Natural killer cell (primary cell): Measurements from ENCODE around the gene CCDC195. TPM values are rescaled to one million over a fixed set of nuclear protein-coding genes. Genes with fewer than 3 reads are reported as not detected.

ENCODE experiments used
- ATAC-seq, 3 donors: fragments of 150-1000 bp in 2 of 3; fragments of 200-7000 bp in 1 of 3; cut with Tn5 transposase; 1 replicate in 1 of 3; 2 replicates in 2 of 3; pipeline ENCODE4 v1.10.0; 2021; ENCODE audit warnings: mild to moderate bottlenecking in 2 of 3, moderate library complexity in 2 of 3
- DNase-seq, 2 donors: peaks; one replicate each; pipeline versions ENCODE4 v3.0.0 to v3.0.0-alpha.2; 2013 to 2021; ENCODE audit warnings: mixed read lengths in 1 of 2
- H3K27ac ChIP-seq: one replicate; pipeline ENCODE4 v1.5.1; 2013; ENCODE audit warnings: mild to moderate bottlenecking, low read length
- H3K27me3 ChIP-seq: one replicate; pipeline ENCODE4 v1.6.1; 2013; ENCODE audit warnings: low read length; ENCODE audit not compliant: control insufficient read depth, insufficient read depth
- H3K36me3 ChIP-seq: one replicate; pipeline ENCODE4 v1.6.1; 2013; ENCODE audit warnings: low read length; ENCODE audit not compliant: control insufficient read depth, insufficient read depth
- H3K4me1 ChIP-seq: one replicate; pipeline ENCODE4 v1.6.1; 2013; ENCODE audit warnings: low read length; ENCODE audit not compliant: control insufficient read depth, insufficient read depth
- H3K4me3 ChIP-seq: one replicate; pipeline ENCODE4 v1.5.1; 2013; ENCODE audit warnings: low read length
- H3K9me3 ChIP-seq: one replicate; pipeline ENCODE4 v1.6.1; 2013; ENCODE audit warnings: low read length; ENCODE audit not compliant: control insufficient read depth, insufficient read depth
- H3K27ac Mint-ChIP-seq, 2 donors: one replicate each; pipeline ENCODE4 v1.8.0; 2022; ENCODE audit warnings: mild to moderate bottlenecking in 2 of 2, mixed read lengths in 2 of 2, moderate library complexity in 1 of 2
- H3K27me3 Mint-ChIP-seq, 2 donors: one replicate each; pipeline ENCODE4 v1.8.0; 2022; ENCODE audit warnings: low read depth in 2 of 2, mixed read lengths in 2 of 2
- H3K36me3 Mint-ChIP-seq: one replicate; pipeline ENCODE4 v1.8.0; 2022; ENCODE audit warnings: mixed read lengths
- H3K4me1 Mint-ChIP-seq, 2 donors: one replicate each; pipeline ENCODE4 v1.8.0; 2022; ENCODE audit warnings: mixed read lengths in 2 of 2
- H3K4me3 Mint-ChIP-seq: one replicate; pipeline ENCODE4 v1.8.0; 2022; ENCODE audit warnings: mild to moderate bottlenecking, moderate library complexity, mixed read lengths
- H3K9me3 Mint-ChIP-seq, 2 donors: one replicate each; pipeline ENCODE4 v1.8.0; 2022; ENCODE audit warnings: mixed read lengths in 2 of 2
- CTCF ChIP-seq: fragments of 200-600 bp; IDR thresholded peaks from one replicate; pipeline ENCODE4 v1.8.0; 2022; ENCODE audit warnings: antibody characterized with exemption
- WGBS: methylation state at CpG from one replicate; pipeline ENCODE4 v1.1.7; 2013; ENCODE audit warnings: missing lambda C conversion rate; ENCODE audit not compliant: insufficient coverage; 5-methylcytosine and 5-hydroxymethylcytosine counted together
- intact Hi-C: fragments of 100-400 bp; cut with micrococcal nuclease; formaldehyde crosslinking; loops from one replicate; pipeline ENCODE4 v1.14.2; 2022
- total RNA-seq, 4 donors: library from RNA; stranded (reverse); fragments of 120-200 nt in 1 of 4; gene quantifications; one replicate each; pipeline versions ENCODE4 v1.2.3 to v1.2.4, GENCODE V29; 2013 to 2022

The CCDC195 gene
- total RNA-seq, 3 donors from 2014 or later (not counting 1 experiment from before 2014, with no cell fraction given): not detected

- WGBS: 86% methylated on average over 1 of the region's 1 CpG
- no peaks in the 10 kb centered on the region for H3K4me1 ChIP-seq
- H3K27ac ChIP-seq: no peak overlapping the region
- Mint-ChIP-seq H3K9me3 (peaks cover 7 to 8% of the 10 kb centered on the region in 2 donors), H3K4me3 (no peak overlapping the region), H3K27me3 (no peaks in the 10 kb centered on the region), H3K36me3 (peaks cover 17% of the 10 kb centered on the region), H3K27ac (no peak overlapping the region), H3K4me1 (no peaks in the 10 kb centered on the region)
- H3K4me3 ChIP-seq: no peak overlapping the region
- TF ChIP-seq CTCF: no peak
- no peak for ATAC-seq
- intact Hi-C loops: no loop called here
- peaks cover 16% of the 10 kb centered on the region for H3K9me3 ChIP-seq
- no peaks in the 10 kb centered on the region for H3K27me3 ChIP-seq
- DNase-seq: no peak
- H3K36me3 ChIP-seq: peaks cover 12% of the 10 kb centered on the region
These were observed 37.8 kb upstream of the CCDC195 start for GRCh38 chr2:224753743-224754540.

- Mint-ChIP-seq H3K27ac (no peak overlapping the region), H3K36me3 (peaks cover 4% of the 10 kb centered on the region)
These were observed 36.0 kb upstream of the CCDC195 start for GRCh38 chr2:224751996-224752698.

GRCh38 chr2:224749136-224749535 lies 33.0 kb upstream of the CCDC195 start:
- no peaks in the 10 kb centered on the region for H3K9me3 Mint-ChIP-seq
- H3K4me1 Mint-ChIP-seq: no peaks in the 10 kb centered on the region
- no peaks in the 10 kb centered on the region for H3K36me3 Mint-ChIP-seq
- Histone ChIP-seq H3K27ac (no peak overlapping the region), H3K36me3 (no peaks in the 10 kb centered on the region), H3K9me3 (no peaks in the 10 kb centered on the region), H3K27me3 (no peaks in the 10 kb centered on the region), H3K4me1 (no peaks in the 10 kb centered on the region), H3K4me3 (no peak overlapping the region)
- no peak for TF ChIP-seq CTCF
- no peak overlapping the region for H3K27ac Mint-ChIP-seq
- DNase-seq (no peak), ATAC-seq (no peak)
- H3K27me3 Mint-ChIP-seq: peaks cover 6 to 9% of the 10 kb centered on the region in 2 donors
- H3K4me3 Mint-ChIP-seq: no peak overlapping the region
- intact Hi-C loops: no loop called here
- WGBS: 60% methylated on average over 1 of the region's 1 CpG

More at GRCh38 chr2:224751996-224752698, 36.0 kb upstream of the CCDC195 start:
- DNase-seq (no peak), ATAC-seq (no peak)
- Mint-ChIP-seq H3K27me3 (peaks cover 6 to 9% of the 10 kb centered on the region in 2 donors), H3K4me3 (no peak overlapping the region), H3K9me3 (peaks cover under 1% of the 10 kb centered on the region in 2 donors), H3K4me1 (no peaks in the 10 kb centered on the region)
- Histone ChIP-seq H3K36me3 (no peaks in the 10 kb centered on the region), H3K27me3 (no peaks in the 10 kb centered on the region), H3K9me3 (peaks cover 3% of the 10 kb centered on the region), H3K4me3 (no peak overlapping the region), H3K27ac (no peak overlapping the region), H3K4me1 (no peaks in the 10 kb centered on the region)
- no peak for TF ChIP-seq CTCF
- WGBS: 77% methylated on average over 5 of the region's 5 CpGs
- intact Hi-C loops: no loop called here
